Measurements from ENCODE around the gene PXYLP1. TPM values are rescaled to one million over a fixed set of nuclear protein-coding genes. Genes with fewer than 3 reads are reported as not detected.
A peak's percentile ranks its signal among the peaks of the same experiment; 100 is the strongest.

Gene PXYLP1
- total RNA-seq, 2 donors from 2014 or later, result 37.7 to 53.6 TPM

DNA sequence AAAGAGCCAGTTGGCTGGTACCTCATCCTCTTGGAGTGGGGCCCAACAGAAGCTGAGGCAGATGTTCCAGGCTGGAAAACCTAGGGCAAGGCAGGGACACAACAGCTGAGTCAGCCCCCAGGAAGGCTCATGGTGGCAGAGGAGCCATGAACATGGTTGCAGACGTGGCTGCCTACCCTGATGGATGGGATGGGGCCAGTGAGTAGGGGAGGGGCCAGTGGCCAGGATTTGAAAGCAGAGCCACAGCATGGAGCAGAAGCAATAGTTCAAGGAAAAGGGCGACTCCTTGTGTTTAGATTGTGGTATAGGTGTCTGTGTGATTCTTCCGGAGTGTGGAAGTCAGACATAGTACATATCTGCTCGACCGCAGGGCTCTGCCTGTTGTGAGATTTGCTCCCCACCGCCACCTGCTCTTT lies 24.2 kb downstream of the PXYLP1 start:
- Histone ChIP-seq H3K9ac (ENCODE audit: extremely low read depth, low read length, poor library complexity, severe bottlenecking) (no peak overlapping the region), H3K4me3 (ENCODE audit: low read length) (no peak overlapping the region), H3K36me3 (ENCODE audit: control insufficient read depth, insufficient read depth, low read length) (peaks cover 5% of the 10 kb centered on the region), H3K9me3 (ENCODE audit: control insufficient read depth, low read length) (no peaks in the 10 kb centered on the region), H3K4me1 (ENCODE audit: control insufficient read depth, insufficient read depth, low read length) (no peaks in the 10 kb centered on the region), H3K27ac (ENCODE audit: low read depth, low read length) (no peak overlapping the region), H3K27me3 (ENCODE audit: control insufficient read depth, insufficient read depth, low read length, poor library complexity, severe bottlenecking) (no peaks in the 10 kb centered on the region)
- WGBS, 2 experiments (ENCODE audit: insufficient coverage in 1 of 2, insufficient read length in 1 of 2), result 88 to 91% methylated on average over 6 of the region's 6 CpGs
- Mint-ChIP-seq H3K4me1 (peaks cover 16% of the 10 kb centered on the region), H3K4me3 (no peak overlapping the region), H3K27me3 (ENCODE audit: insufficient read depth) (no peaks in the 10 kb centered on the region), H3K9me3 (no peaks in the 10 kb centered on the region), H3K36me3 (ENCODE audit: low read depth) (peaks cover 2% of the 10 kb centered on the region), H3K27ac (no peak overlapping the region)
- DNase-seq, result peak; percentile 74
- TF ChIP-seq CTCF (conservative IDR thresholded peaks at IDR 0.05), result peak; percentile 76

GRCh38 chr3:141256820-141257219 lies 25.2 kb downstream of the PXYLP1 start:
- Mint-ChIP-seq H3K27me3 (ENCODE audit: insufficient read depth) (no peaks in the 10 kb centered on the region), H3K27ac (no peak overlapping the region), H3K36me3 (ENCODE audit: low read depth) (peaks cover 12% of the 10 kb centered on the region), H3K4me3 (no peak overlapping the region), H3K9me3 (no peaks in the 10 kb centered on the region), H3K4me1 (peaks cover 16% of the 10 kb centered on the region)
- Histone ChIP-seq H3K9ac (ENCODE audit: extremely low read depth, low read length, poor library complexity, severe bottlenecking) (no peak overlapping the region), H3K9me3 (ENCODE audit: control insufficient read depth, low read length) (no peaks in the 10 kb centered on the region), H3K4me3 (ENCODE audit: low read length) (no peak overlapping the region), H3K27ac (ENCODE audit: low read depth, low read length) (no peak overlapping the region), H3K27me3 (ENCODE audit: control insufficient read depth, insufficient read depth, low read length, poor library complexity, severe bottlenecking) (no peaks in the 10 kb centered on the region), H3K36me3 (ENCODE audit: control insufficient read depth, insufficient read depth, low read length) (peaks cover 7% of the 10 kb centered on the region), H3K4me1 (ENCODE audit: control insufficient read depth, insufficient read depth, low read length) (no peaks in the 10 kb centered on the region)
- 93 to 98% methylated on average over 6 of the region's 6 CpGs for WGBS, 2 experiments (ENCODE audit: insufficient coverage in 1 of 2, insufficient read length in 1 of 2)
- no peak for DNase-seq
- no peak for TF ChIP-seq CTCF (conservative IDR thresholded peaks at IDR 0.05)

DNA sequence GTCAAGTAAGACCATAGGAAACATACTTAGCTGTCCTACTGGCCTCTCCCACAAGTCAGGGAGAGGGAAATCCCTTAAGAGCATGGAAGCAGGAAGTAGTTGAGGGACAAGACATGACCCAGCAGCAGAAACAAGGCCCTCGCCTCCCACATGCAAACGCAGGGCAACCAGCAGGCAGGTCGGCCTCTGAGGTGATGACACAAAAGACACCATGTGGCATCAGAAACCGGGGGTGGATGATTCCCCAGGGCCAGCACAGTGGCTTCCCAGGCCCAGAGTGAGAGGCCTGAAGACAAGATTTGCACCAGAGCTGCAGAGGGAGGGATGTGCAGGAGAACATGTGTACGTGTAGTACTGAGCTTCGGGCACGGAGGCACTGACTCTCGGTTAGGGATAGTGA lies 26.3 kb downstream of the PXYLP1 start:
- Mint-ChIP-seq H3K36me3 (ENCODE audit: low read depth) (peaks cover 15% of the 10 kb centered on the region), H3K4me3 (no peak overlapping the region), H3K9me3 (no peaks in the 10 kb centered on the region), H3K4me1 (peaks cover 16% of the 10 kb centered on the region), H3K27ac (no peak overlapping the region), H3K27me3 (ENCODE audit: insufficient read depth) (no peaks in the 10 kb centered on the region)
- Histone ChIP-seq H3K27ac (ENCODE audit: low read depth, low read length) (no peak overlapping the region), H3K9me3 (ENCODE audit: control insufficient read depth, low read length) (no peaks in the 10 kb centered on the region), H3K9ac (ENCODE audit: extremely low read depth, low read length, poor library complexity, severe bottlenecking) (no peak overlapping the region), H3K36me3 (ENCODE audit: control insufficient read depth, insufficient read depth, low read length) (peaks cover 18% of the 10 kb centered on the region), H3K4me3 (ENCODE audit: low read length) (no peak overlapping the region), H3K4me1 (ENCODE audit: control insufficient read depth, insufficient read depth, low read length) (no peaks in the 10 kb centered on the region), H3K27me3 (ENCODE audit: control insufficient read depth, insufficient read depth, low read length, poor library complexity, severe bottlenecking) (no peaks in the 10 kb centered on the region)
- DNase-seq, result peak; percentile 38
- 93 to 94% methylated on average over 6 to 8 of the region's 8 CpGs for WGBS, 2 experiments (ENCODE audit: insufficient coverage in 1 of 2, insufficient read length in 1 of 2)
- no peak for TF ChIP-seq CTCF (conservative IDR thresholded peaks at IDR 0.05)

Data from endodermal cell (in vitro differentiated cells).